Ovary (tissue), 10 donors: ENCODE measurements around the gene KCTD10. TPM values are rescaled to one million over a fixed set of nuclear protein-coding genes. Genes with fewer than 3 reads are reported as not detected.

Experiments
- DNase-seq, 5 donors: peaks; one replicate each; pipeline ENCODE4 v3.0.0-alpha.2; 2019 to 2020
- H3K27ac ChIP-seq, 2 donors: fragments of 200-600 bp; one replicate each; pipeline versions ENCODE4 v1.5.1 to v1.8.0; 2019 to 2022
- H3K27me3 ChIP-seq: fragments of 200-600 bp; one replicate; pipeline ENCODE4 v1.8.0; 2022
- H3K36me3 ChIP-seq: fragments of 200-600 bp; sonication (generic); one replicate; pipeline ENCODE4 v1.5.1; 2019
- H3K4me1 ChIP-seq: one replicate; pipeline ENCODE4 v1.8.1; 2013; ENCODE audit warnings: mild to moderate bottlenecking, moderate library complexity; ENCODE audit not compliant: insufficient read depth
- H3K4me3 ChIP-seq: fragments of 200-600 bp; sonication (generic); one replicate; pipeline ENCODE4 v1.5.1; 2017
- H3K9me3 ChIP-seq, 2 donors: fragments of 200-600 bp in 1 of 2; sonication (generic) in 1 of 2; one replicate each; pipeline versions ENCODE4 v1.5.1 to v1.8.1; 2013 to 2019; ENCODE audit warnings: mild to moderate bottlenecking in 1 of 2, moderate library complexity in 1 of 2
- EP300 ChIP-seq: sonication (generic); formaldehyde crosslinking; IDR thresholded peaks from one replicate; pipeline ENCODE4 v1.6.1; 2017; ENCODE audit warnings: antibody characterized with exemption
- POLR2A ChIP-seq: fragments of 450-650 bp; IDR thresholded peaks from one replicate; pipeline ENCODE4 v1.6.1; 2017; ENCODE audit warnings: antibody characterized with exemption, mild to moderate bottlenecking, moderate library complexity
- WGBS, 3 donors: extraction: QIAGEN DNeasy Blood & Tissue Kit in 1 of 3; methylation state at CpG; one replicate each; pipeline versions ENCODE4 v1.1.5 to v1.1.7; 2013 to 2017; 5-methylcytosine and 5-hydroxymethylcytosine counted together
- intact Hi-C, 4 donors: fragments of 100-400 bp; cut with DNase I; formaldehyde crosslinking; loops; one replicate each; pipeline versions ENCODE4 v1.11.0 to v1.15.1; 2022 to 2023
- long read RNA-seq, 3 donors: library from polyadenylated mRNA in 2 of 3; unstranded in 2 of 3; transcript quantifications; one replicate each; pipeline ENCODE4 v2.0.0 and lab custom pipeline, GENCODE V29; 2021 to 2026
- polyA plus RNA-seq, 2 donors: library from polyadenylated mRNA; stranded (reverse); fragments of 200-250 nt in 1 of 2; fragments of 350-450 nt in 1 of 2; fragmentation: Illumina TruSeq in 1 of 2; extraction: RNeasy Lipid Tissue Mini Kit (QIAGEN cat#74804) in 1 of 2; gene quantifications; one replicate each; pipeline ENCODE4 v1.2.3, GENCODE V29; 2013 to 2014
- total RNA-seq, 7 donors: library from RNA; depleted of rRNA in 2 of 7; stranded (reverse); fragments of >200 nt in 2 of 7; fragmentation: NEBNext Ultra II Directional in 3 of 7; extraction: Animal tissue kit (Norgen Biotek cat#: 25700) in 3 of 7; gene quantifications; one replicate each; pipeline versions ENCODE4 v1.1.0 to v1.2.4, GENCODE V29; 2016 to 2023
- TF ChIP-seq, protein P1 (sequence below), 3 donors: fragments of 450-650 bp in 2 of 3; fragments of 200-600 bp in 1 of 3; IDR thresholded peaks; one replicate each; pipeline versions ENCODE4 v1.5.1 to v1.8.0; 2016 to 2022; ENCODE audit warnings: antibody characterized with exemption in 3 of 3, mild to moderate bottlenecking in 1 of 3
- donor health status: DM: no; HTN: no; CAD: no; lungs with moderate emphysema.
- donor health status: DM: no; HTN: no; CAD: no.
- donor health status: Bipolar disorder and iron deficiency.
- donor health status: DM: yes; HTN: yes; CAD: no.
- donor health status: DM: no; HTN: no; CAD: no.
- donor health status: DM: yes; HTN: yes; CAD: no.

The KCTD10 gene
- total RNA-seq: 10 to 100 TPM; 21.9 to 47.9 (median 38.0) TPM
- 10 to 100 TPM; 21.6 to 70.6 TPM for polyA plus RNA-seq
- long read RNA-seq, donor 1, full-length matches to known transcripts: 17 of 58 reads
- long read RNA-seq, donor 1, partial matches to known transcripts: 0 of 58 reads
- long read RNA-seq, donor 1, other reads (novel, unspliced or antisense): 41 of 58 reads
- long read RNA-seq, donor 2, full-length matches to known transcripts: 15 of 15 reads
- long read RNA-seq, donor 2, partial matches to known transcripts: 0 of 15 reads
- long read RNA-seq, donor 2, other reads (novel, unspliced or antisense): 0 of 15 reads
- long read RNA-seq, donor 3, full-length matches to known transcripts: 36 of 80 reads
- long read RNA-seq, donor 3, partial matches to known transcripts: 2 of 80 reads
- long read RNA-seq, donor 3, other reads (novel, unspliced or antisense): 42 of 80 reads

DNA sequence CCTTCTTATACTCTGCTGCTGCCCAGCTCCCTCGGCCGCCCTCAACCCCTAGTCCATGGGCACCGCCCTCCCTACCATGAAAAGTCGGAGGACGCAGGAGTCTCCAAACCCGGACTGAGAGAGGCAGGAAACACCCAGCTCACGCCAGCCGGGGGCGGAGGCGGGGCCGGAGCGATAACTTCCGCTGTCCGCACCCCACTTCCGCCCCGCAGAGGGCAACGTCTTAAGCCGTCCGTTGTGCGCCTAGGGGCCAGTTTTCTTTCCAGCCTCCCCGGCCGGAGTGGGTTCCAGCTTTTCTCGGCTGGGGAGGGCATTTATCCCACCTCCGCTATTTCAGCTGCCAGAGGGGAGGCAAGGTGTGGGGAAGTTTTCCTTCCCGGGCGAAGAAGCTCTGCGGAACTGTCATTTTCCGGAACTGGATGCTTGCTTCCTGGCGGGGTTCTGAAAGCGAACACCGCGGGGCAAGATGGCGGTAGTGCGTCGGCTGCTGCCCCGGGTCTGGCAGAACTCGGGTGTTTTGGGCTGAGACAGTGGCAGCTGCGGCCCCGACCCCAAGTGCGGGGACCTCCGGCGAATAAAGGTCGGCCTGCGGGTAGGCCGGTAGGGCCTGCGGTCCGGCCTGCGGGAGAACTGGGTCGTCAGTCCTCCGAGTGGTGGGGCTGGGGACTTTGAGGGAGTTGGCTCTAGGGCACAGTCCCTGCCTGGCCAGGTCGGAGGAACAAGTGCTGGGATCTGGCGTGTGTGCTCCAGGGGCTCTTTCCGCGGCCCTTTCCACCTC, at the start of gene KCTD10, which contains the start of gene UBE3B:
KCTD10 (minus strand) TSS at position 116 of the 778 bp plus-strand sequence; CDS start at position 78, 38 bp downstream.
UBE3B (plus strand) TSS at position 450 of the 778 bp plus-strand sequence. CDS start 5,918 bp downstream, outside the sequence.
- Histone ChIP-seq H3K27ac (peak within 1 kb of the TSS; percentile 90 to 91), H3K9me3 (no peaks in the 10 kb centered on the region), H3K36me3 (no peaks in the 10 kb centered on the region), H3K4me1 (peaks cover 9% of the 10 kb centered on the region), H3K27me3 (no peaks in the 10 kb centered on the region), H3K4me3 (peak within 1 kb of the TSS; percentile 97)
- intact Hi-C loops: loop anchor here in 1 of 4 donors (5.0 kb wide), 1 partner anchor 40 kb away; no protein-coding TSS in a partner anchor
- peak; percentile 85 to 92 (median 91) for DNase-seq
- no peak for TF ChIP-seq EP300
- TF ChIP-seq, protein P1, sequence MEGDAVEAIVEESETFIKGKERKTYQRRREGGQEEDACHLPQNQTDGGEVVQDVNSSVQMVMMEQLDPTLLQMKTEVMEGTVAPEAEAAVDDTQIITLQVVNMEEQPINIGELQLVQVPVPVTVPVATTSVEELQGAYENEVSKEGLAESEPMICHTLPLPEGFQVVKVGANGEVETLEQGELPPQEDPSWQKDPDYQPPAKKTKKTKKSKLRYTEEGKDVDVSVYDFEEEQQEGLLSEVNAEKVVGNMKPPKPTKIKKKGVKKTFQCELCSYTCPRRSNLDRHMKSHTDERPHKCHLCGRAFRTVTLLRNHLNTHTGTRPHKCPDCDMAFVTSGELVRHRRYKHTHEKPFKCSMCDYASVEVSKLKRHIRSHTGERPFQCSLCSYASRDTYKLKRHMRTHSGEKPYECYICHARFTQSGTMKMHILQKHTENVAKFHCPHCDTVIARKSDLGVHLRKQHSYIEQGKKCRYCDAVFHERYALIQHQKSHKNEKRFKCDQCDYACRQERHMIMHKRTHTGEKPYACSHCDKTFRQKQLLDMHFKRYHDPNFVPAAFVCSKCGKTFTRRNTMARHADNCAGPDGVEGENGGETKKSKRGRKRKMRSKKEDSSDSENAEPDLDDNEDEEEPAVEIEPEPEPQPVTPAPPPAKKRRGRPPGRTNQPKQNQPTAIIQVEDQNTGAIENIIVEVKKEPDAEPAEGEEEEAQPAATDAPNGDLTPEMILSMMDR (IDR thresholded peaks at IDR 0.05): peak in 2 of 3 donors; percentile 31 to 56
- TF ChIP-seq POLR2A: peak; percentile 44
- WGBS, 3 donors: 0% methylated on average over 54 of the region's 54 CpGs

DNA sequence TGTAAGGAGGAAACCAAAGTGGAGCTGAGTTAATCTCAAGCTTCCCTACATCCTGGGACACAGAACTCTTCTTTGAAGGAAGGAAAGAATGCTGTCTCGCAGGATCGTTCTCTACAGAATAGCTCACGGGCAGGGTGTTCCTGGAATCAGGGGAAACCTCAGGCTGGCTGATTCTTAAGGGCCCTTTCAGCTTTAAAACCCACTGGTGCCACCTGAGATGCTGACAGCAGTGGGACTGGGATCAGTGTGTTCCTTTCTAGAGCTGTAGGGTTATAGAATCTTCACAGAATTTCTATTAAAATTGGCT, 48.1 kb upstream of the KCTD10 start:
- no peak overlapping the region for H3K4me3 ChIP-seq
- DNase-seq: no peak
- TF ChIP-seq, protein P1 (IDR thresholded peaks at IDR 0.05): no peak
- no peak for TF ChIP-seq EP300
- TF ChIP-seq POLR2A: no peak
- H3K27me3 ChIP-seq: no peaks in the 10 kb centered on the region
- intact Hi-C loops: loop anchor here in 2 of 4 donors (10.0 kb wide), 1 partner anchor 250 kb away; no protein-coding TSS in a partner anchor
- H3K36me3 ChIP-seq: no peaks in the 10 kb centered on the region
- no peaks in the 10 kb centered on the region for H3K9me3 ChIP-seq
- whole genome bisulfite sequencing, 3 donors: 78 to 88% (median 88%) methylated on average over 3 of the region's 3 CpGs
- no peaks in the 10 kb centered on the region for H3K4me1 ChIP-seq
- no peak overlapping the region for H3K27ac ChIP-seq

DNA sequence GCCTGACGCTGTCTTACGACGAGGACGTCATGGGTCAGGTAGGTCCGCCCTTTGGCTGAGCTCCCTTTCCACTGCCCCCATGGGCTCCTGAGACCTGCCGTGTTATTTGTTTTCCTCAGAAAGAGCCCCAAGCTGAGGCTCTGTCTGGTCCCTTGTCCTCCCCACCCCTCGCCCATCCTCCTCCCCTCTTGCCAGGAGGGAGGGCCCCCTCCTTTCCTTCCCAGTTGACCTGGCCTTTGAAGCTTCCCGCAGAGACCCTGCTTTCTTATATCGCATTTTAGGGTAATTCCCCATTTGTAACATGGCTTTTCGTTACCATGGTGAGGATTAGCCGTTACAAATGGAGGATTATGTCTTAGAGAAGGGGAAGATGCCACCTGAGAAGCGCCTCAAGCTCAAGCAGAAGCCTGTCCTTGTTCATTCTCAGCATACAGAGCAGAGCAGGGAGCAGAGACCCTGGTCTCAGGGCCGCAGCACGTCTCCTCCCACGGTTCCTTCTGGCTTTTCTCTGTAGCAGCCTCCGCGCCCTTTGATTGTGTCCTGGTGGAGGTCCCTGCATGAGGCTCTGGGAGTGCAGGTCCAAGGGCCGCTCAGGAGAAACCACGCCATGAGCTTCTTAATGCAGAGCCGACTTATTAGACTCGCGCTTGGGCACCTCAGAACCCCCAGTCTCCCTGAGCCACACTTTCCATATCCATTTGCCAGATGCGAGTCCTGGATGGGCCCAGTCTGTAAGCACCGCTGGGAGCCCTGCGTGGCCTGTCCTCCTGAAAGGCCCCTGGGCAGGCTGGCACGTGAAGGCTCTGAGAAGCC, 47.6 kb upstream of the KCTD10 start:
- WGBS, 3 donors: 85 to 90% (median 89%) methylated on average over 25 to 26 of the region's 26 CpGs
- intact Hi-C loops: loop anchor here in 2 of 4 donors (10.0 kb wide), 1 partner anchor 250 kb away; no protein-coding TSS in a partner anchor
- TF ChIP-seq, protein P1 (IDR thresholded peaks at IDR 0.05): no peak
- TF ChIP-seq POLR2A: no peak
- TF ChIP-seq EP300: no peak

More for the DNA sequence above, 47.6 kb upstream of the KCTD10 start:
- no peaks in the 10 kb centered on the region for H3K36me3 ChIP-seq
- no peak overlapping the region for H3K4me3 ChIP-seq
- DNase-seq: peak in 1 of 5 donors; percentile 23
- H3K4me1 ChIP-seq: no peaks in the 10 kb centered on the region
- no peaks in the 10 kb centered on the region for H3K9me3 ChIP-seq
- H3K27me3 ChIP-seq: no peaks in the 10 kb centered on the region
- no peak overlapping the region for H3K27ac ChIP-seq
